Measurements from ENCODE around the gene SEC14L1.

The SEC14L1 gene

GRCh38 chr17:77217123-77217522 is 76.4 kb downstream of the SEC14L1 start:
- DNase-seq: no peak

- DNase-seq: no peak
Measured at GRCh38 chr17:77217566-77217965, 76.8 kb downstream of the SEC14L1 start.

GRCh38 chr17:77218902-77219301 is 78.1 kb downstream of the SEC14L1 start:
- no peak for DNase-seq

- no peak for DNase-seq
Measured at GRCh38 chr17:77222356-77222755, 81.6 kb downstream of the SEC14L1 start.

GRCh38 chr17:77223642-77224420 is 83.1 kb downstream of the SEC14L1 start:
- no peak for DNase-seq

- DNase-seq: no peak
Measured at GRCh38 chr17:77225265-77225664, 84.5 kb downstream of the SEC14L1 start.

GRCh38 chr17:77227461-77228240 is 86.9 kb downstream of the SEC14L1 start:
- no peak for DNase-seq

- no peak for DNase-seq
Measured at GRCh38 chr17:77228241-77228752, 87.5 kb downstream of the SEC14L1 start.

- no peak for DNase-seq
Measured at GRCh38 chr17:77228816-77229215, 88.0 kb downstream of the SEC14L1 start.

GRCh38 chr17:77229786-77230435 is 89.1 kb downstream of the SEC14L1 start:
- no peak for DNase-seq

- no peak for DNase-seq
Measured at GRCh38 chr17:77230436-77230830, 89.7 kb downstream of the SEC14L1 start.

- DNase-seq: no peak
Measured at GRCh38 chr17:77231076-77231871, 90.5 kb downstream of the SEC14L1 start.

GRCh38 chr17:77233127-77233526 is 92.4 kb downstream of the SEC14L1 start:
- DNase-seq: no peak

- DNase-seq: no peak
Measured at GRCh38 chr17:77233635-77234334, 93.0 kb downstream of the SEC14L1 start.

GRCh38 chr17:77234695-77235094 is 93.9 kb downstream of the SEC14L1 start:
- DNase-seq: no peak

GRCh38 chr17:77235370-77235941 is 94.7 kb downstream of the SEC14L1 start:
- no peak for DNase-seq

- no peak for DNase-seq
Measured at GRCh38 chr17:77237232-77238008, 96.7 kb downstream of the SEC14L1 start.

GRCh38 chr17:77240976-77241375 is 100.2 kb downstream of the SEC14L1 start:
- no peak for DNase-seq

GRCh38 chr17:77242118-77242851 is 101.5 kb downstream of the SEC14L1 start:
- DNase-seq: no peak
